Astrocyte (in vitro differentiated cells and primary cell): ENCODE results near the gene TTC7B.

Source experiments
- CTCF ChIP-seq: IDR thresholded peaks from 2 replicates; pipeline ENCODE4 v1.5.1; 2011; ENCODE audit warnings: low read depth, mild to moderate bottlenecking, inconsistent platforms, low read length, moderate library complexity; ENCODE audit not compliant: insufficient read depth
- EZH2 ChIP-seq: IDR thresholded peaks from 2 replicates; pipeline ENCODE4 v1.6.1; 2012; ENCODE audit warnings: mild to moderate bottlenecking, low read length, inconsistent platforms; ENCODE audit not compliant: insufficient read depth

- TF ChIP-seq CTCF: no peak
- no peak for TF ChIP-seq EZH2
These were observed 271.7 kb downstream of the TTC7B start for GRCh38 chr14:90544566-90544965.
